GM13976 (cell line): ENCODE data around the gene DLL4.

Source experiments
- DNase-seq: peaks from one replicate; pipeline ENCODE4 v3.0.0; 2012; ENCODE audit warnings: low spot score
- CTCF ChIP-seq: IDR thresholded peaks from 2 replicates; pipeline ENCODE4 v1.5.1; 2012; ENCODE audit warnings: borderline replicate concordance, mild to moderate bottlenecking; ENCODE audit not compliant: insufficient read depth; ENCODE audit errors: extremely low read depth, missing control alignments, control extremely low read depth
- in situ Hi-C: fragments of 300-500 bp; cut with MboI; formaldehyde crosslinking; loops from one replicate; pipeline ENCODE4 v1.12.0; 2022; ENCODE audit warnings: low sequenced_read_pairs, mixed read lengths, inconsistent platforms; ENCODE audit not compliant: unreplicated experiment

The DLL4 gene

GRCh38 chr15:40978141-40978540, 49.0 kb downstream of the DLL4 start:
- TF ChIP-seq CTCF: no peak
- in situ Hi-C loops: no loop called here
- DNase-seq: no peak

DNA sequence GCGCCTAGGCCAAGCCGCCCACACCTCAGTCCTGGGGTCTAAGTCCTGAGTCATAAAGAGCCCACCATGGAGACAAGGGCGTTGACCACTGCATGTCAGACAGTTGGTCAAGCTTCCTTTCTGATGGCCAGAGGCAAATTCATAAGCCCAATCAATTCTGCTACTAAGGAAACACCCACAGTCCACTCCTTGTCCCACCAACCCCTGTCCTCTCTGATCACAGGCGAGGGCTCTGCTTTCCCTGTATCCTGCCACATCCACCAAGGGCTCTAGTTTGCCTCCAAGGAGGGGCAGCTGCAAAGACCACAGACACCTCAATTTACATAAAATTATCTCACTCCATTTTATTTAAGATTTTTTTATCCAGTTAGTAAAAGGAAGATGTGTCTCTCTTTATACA, 49.4 kb downstream of the DLL4 start:
- in situ Hi-C loops: no loop called here
- no peak for DNase-seq
- no peak for TF ChIP-seq CTCF

GRCh38 chr15:40981186-40981585, 52.0 kb downstream of the DLL4 start:
- no peak for DNase-seq
- in situ Hi-C loops: no loop called here
- TF ChIP-seq CTCF: no peak

GRCh38 chr15:40982855-40983254, 53.7 kb downstream of the DLL4 start:
- DNase-seq: no peak
- TF ChIP-seq CTCF: no peak
- in situ Hi-C loops: no loop called here

DNA sequence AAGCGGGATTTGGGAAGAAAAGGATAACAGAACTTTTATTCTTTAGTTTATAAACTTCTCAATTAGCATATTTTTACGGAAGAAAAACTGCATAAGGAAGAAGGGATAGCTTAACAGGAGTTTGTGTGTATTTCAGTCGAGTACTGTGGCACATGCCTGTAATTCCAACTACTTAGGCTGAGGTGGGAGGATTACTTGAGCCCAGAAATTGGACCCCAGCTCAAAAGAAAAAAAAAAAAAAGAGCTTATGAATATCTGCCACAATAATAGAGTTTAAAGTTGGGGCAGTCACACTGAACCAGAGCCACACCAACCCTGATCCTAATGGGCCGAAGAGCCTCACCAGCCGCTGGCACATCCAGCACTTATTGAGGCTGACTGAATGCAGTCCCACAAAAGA, 55.3 kb downstream of the DLL4 start:
- no peak for DNase-seq
- no peak for TF ChIP-seq CTCF
- in situ Hi-C loops: no loop called here

DNA sequence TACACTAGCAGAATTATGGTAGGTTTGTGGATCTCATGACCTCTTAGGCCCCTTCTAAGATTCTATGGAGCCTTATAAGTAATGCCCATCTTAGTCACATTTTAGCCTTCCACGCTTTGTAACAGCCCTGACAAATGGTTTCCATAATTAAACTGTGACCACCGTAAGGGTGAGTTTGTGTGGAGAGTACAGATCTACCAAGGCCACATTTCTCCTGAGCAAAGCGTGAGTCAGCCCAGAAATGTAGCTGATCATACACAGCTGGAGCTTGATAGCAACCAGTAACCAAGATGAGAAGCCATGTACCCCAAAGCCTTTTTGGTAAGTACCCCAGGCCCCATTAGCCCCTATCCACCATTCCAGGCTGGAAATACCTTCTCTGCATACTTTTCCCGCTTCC, 55.8 kb downstream of the DLL4 start:
- DNase-seq: no peak
- in situ Hi-C loops: no loop called here

More for the DNA sequence above, 55.8 kb downstream of the DLL4 start:
- TF ChIP-seq CTCF: no peak
